Measurements from ENCODE around the gene LARGE1.

LARGE1 gene

DNA sequence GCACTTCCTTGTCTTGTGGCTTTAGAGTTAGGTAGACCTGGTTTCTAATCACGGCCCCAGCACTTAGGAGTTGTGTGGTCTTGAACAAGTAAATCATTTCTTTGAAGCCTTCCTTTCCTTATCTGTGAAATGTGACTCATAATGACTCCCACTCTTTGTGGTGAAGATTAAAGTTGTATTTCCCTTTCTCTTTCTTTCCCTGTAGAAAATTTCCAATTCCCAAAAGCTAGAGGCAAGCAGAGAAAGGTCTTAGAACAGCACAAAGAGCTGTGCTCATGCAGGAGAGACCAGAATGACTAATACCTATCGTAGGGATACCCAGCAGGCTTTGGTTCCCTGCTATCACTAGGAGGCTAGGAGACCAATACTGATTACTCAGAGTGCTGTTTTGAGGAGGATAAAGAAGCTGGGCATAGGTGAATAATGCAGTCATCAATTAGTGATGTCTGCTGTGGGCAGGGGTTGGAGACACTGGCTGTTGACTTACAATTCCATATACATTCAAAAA, 591.4 kb downstream of the LARGE1 start:
- DNase-seq (ENCODE audit: low read depth in 2 of 3, low spot score in 2 of 3), result no peak

- no peak for DNase-seq (ENCODE audit: low read depth in 2 of 3, low spot score in 2 of 3)
These were observed 592.9 kb downstream of the LARGE1 start for GRCh38 chr22:33327348-33327860.

DNA sequence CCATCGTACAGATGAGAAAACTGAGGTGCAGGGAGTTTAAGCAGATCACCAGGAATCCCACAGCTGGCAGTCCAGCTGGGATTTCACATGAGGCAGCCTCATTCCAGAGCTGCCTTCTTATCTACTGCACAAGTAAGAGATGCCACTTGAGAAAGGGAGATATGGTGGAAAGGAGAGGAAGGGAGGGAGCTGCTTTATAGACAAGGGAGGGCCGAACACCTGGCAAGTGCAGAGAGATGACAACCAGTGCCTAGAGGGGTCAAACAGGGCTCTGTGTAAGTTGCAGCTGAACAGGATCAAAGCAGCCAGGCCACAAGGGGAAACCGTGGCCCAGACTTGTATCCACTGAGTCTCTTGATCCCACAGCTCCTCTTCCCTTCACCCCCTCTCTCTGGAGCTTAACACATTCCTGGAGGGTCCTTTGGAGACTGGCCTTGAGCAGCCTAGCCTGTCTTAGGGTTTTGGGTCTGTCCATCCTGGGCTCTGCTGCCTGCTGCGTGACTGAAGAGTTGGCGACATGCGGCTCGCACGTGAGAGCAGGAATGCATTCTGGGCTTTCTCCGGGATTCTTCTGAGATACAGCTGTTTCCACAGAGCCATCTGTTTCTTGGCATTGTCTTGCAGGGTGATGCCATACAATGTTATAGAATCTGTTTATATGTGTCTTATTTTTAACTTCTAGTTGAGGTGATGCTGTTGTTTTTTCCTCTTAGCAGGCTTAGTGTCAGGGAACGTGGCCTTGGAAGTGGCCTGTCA, 593.6 kb downstream of the LARGE1 start:
- no peak for DNase-seq (ENCODE audit: low read depth in 2 of 3, low spot score in 2 of 3)

DNA sequence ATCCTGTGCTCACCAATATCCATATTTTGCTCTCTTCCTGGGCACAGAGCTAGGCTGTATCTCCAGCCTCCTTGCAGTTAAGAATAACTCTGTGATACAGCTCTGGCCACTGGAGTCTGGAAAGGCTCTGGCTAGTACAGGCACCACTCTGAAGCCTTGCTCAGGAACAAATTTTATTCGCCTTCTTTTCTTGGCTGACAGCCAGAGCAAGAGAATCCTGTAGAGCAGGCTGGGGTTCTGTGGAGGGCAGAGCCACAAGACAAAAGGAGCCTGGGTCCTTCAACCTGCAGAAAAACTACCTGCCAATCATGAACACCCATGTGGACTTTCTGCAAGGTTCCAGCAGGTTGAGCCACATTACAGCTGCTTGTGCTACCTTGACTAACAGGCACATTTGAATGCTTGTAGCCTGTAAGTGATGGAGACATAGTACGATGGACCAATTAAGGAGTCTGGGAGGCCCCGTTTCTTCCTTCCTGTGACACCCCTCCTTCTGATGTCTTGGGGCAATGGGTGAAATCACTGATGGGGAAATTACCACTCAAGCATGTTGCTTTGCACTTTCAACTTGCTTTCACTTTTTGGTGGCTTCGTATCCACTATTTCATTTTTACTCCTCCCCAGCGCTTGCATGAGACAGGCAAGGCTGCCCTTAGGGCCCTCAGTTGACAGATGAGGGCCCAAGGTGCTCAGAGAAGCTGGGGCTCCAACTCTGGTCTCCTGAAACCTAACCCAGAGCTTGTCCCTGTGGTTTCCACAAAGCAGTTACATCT, 594.9 kb downstream of the LARGE1 start:
- no peak for DNase-seq (ENCODE audit: low read depth in 2 of 3, low spot score in 2 of 3)

DNA sequence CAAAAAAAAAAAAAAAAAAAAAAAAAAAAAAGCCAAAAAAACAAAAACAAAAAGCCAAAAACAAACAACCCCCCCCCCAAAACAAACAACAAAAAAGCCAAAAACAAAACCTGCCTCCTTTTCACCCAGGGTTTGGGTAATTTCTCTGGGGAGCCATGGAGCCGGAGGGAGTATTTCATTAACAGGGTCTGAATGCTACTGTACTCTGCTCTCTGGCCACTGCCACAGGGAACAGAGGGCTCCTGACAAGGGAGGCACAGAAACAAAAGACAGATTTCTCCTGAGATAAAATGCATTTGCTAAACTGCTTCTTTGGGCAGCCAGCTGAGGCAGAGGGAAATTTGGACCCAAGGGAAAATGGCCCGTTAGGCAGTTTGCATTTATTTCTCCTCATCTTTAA, 596.0 kb downstream of the LARGE1 start:
- DNase-seq (ENCODE audit: low read depth in 2 of 3, low spot score in 2 of 3), result no peak

- DNase-seq (ENCODE audit: low read depth in 2 of 3, low spot score in 2 of 3), result no peak
These were observed 598.8 kb downstream of the LARGE1 start for GRCh38 chr22:33321466-33321865.

DNA sequence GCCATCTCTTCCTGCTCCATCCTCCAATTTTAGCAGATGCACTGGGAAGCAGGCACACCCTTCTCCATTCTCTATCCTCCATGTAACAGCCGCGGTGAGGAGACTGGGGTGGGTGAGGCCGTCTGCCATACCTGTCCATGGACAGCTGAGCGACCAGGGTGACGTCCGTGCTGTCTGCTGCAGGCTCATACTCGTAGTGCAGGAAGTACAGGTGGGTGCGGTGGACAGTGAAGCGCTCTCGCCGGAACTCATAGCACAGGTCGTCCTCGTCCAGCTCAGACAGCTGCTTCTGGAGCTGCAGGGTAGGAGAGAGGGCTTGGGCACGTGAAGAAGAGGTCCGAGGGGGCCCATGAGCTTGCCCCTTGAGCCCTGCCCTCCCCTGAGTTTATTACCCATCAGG, 604.3 kb downstream of the LARGE1 start:
- DNase-seq (ENCODE audit: low read depth in 2 of 3, low spot score in 2 of 3), result no peak

- no peak for DNase-seq (ENCODE audit: low read depth in 2 of 3, low spot score in 2 of 3)
These were observed 605.2 kb downstream of the LARGE1 start for GRCh38 chr22:33315117-33315516.

GRCh38 chr22:33314316-33314715, 606.0 kb downstream of the LARGE1 start:
- DNase-seq (ENCODE audit: low read depth in 2 of 3, low spot score in 2 of 3), result no peak

DNA sequence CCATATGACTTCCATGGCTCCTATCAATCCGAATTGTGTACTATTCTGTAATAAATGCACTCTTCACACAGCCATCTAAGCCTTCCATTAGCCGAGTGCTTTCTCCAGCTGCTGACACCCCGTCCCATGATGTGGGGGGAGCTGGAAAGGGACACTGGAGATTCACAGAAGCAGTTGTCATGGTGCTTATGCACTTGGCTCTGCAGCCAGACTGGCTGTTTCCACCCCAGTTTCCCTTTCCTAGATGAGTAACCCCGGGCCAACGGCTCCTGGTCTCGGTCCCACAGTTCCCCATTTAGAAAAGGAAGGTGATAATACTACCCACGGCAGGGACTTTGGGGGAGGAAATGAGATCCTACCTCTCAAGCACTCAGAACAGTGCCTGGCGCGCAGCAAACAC, 617.2 kb downstream of the LARGE1 start:
- no peak for DNase-seq (ENCODE audit: low read depth in 2 of 3, low spot score in 2 of 3)

DNA sequence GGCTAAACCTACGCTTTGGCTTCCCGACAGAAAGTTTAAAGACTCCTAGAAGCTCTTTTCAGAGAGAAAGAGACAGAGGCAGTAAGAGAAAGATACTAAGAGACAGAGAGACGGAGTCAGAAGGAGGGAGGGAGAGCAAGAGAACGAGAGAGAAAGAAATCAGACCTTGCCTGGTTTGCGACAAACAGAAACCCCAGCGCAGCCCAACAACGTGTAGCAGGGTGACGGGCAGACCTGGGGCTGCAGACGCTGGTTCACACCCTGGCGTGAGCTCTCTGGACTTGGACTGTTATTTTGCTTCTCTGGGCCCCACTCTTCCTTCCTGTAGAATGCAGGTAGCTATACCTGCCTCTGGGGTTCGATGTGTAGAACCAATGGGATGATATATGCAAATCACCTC, 617.7 kb downstream of the LARGE1 start:
- DNase-seq (ENCODE audit: low read depth in 2 of 3, low spot score in 2 of 3), result no peak

DNA sequence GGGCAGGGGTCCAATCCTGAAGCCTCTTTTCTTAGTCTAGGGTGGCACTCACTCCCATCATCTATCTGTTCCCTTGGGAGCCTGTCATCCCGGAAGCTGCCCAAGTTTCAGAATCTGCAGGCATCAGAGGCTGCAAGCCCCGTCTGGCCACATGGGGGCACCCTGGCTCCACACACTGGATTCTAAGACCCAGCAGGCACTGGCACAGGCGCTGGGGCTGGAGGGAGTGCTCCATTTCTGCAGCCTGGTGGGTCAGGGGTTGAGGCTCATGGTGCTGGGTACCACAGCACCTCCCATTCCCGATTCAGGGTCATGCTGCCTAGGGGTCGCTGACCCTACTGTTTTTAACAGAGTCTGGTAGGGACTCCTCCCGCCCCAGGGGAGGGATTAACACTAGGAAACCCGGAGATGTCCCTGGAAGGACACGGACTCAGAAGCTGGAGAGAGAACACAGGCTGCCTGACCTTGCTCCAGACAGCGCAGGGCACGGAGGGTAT, 618.2 kb downstream of the LARGE1 start:
- DNase-seq (ENCODE audit: low read depth in 2 of 3, low spot score in 2 of 3), result peak; percentile 6 to 40 (median 37)

DNA sequence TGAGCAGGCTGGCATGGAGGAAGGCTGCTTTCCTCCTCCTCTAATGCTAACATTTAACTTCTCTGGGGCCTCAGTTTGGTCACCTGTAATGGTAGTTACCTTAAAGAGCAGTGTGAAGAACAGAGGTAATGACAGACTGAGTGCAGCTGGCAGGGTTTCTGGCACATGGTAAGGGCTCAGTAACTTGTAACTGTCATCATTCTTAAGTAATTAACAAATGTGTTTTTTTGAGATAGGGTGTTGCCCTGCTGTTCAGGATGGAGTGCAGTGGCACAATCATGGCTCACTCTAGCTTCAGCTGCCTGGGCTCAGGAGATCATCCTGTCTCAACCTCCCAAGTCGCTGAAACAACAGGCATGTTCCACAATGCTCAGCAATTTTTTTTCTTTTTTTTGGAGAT, 620.1 kb downstream of the LARGE1 start:
- no peak for DNase-seq (ENCODE audit: low read depth in 2 of 3, low spot score in 2 of 3)

- no peak for DNase-seq (ENCODE audit: low read depth in 2 of 3, low spot score in 2 of 3)
These were observed 620.9 kb downstream of the LARGE1 start for GRCh38 chr22:33299245-33299956.

DNA sequence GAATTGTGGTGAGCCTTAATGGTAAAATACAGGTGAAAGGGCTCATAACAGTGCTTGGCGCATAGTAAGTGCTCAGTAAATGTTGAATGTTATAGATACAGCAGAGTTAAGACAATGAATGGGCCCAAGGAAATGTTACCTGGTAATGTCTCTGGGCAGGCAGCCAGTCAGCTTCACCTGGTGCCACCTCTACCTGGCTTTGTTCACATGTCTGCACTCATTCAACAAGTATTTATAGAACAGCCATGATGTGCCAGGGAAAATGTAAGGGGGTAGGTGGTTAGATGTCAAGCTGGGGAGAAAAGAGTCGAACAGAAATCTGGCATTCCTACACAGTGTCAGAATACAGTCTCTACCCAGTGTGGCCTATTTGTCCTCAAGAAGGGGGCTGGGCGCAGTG, 623.3 kb downstream of the LARGE1 start:
- no peak for DNase-seq (ENCODE audit: low read depth in 2 of 3, low spot score in 2 of 3)

DNA sequence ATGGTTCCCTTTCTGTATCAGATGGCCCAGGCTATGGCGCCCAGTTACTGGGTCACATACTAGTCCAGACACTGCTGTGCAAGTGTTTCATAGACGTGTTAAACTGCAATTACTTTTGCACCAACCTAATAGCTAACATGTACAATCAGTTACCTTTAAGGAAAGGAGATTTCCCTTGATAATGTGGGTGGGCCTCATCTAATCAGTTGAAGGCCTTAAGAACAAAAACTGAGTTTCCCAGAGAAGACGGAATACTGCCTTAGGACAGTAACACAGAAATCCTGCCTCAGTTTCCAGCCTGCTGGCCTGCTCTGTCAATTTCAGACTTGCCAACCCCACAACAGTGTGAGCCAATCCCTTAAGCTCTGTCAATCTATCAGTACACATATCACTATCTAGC, 632.2 kb downstream of the LARGE1 start:
- no peak for DNase-seq (ENCODE audit: low read depth in 2 of 3, low spot score in 2 of 3)

GRCh38 chr22:33275073-33275443, 645.2 kb downstream of the LARGE1 start:
- DNase-seq (ENCODE audit: low read depth in 2 of 3, low spot score in 2 of 3), result no peak

DNA sequence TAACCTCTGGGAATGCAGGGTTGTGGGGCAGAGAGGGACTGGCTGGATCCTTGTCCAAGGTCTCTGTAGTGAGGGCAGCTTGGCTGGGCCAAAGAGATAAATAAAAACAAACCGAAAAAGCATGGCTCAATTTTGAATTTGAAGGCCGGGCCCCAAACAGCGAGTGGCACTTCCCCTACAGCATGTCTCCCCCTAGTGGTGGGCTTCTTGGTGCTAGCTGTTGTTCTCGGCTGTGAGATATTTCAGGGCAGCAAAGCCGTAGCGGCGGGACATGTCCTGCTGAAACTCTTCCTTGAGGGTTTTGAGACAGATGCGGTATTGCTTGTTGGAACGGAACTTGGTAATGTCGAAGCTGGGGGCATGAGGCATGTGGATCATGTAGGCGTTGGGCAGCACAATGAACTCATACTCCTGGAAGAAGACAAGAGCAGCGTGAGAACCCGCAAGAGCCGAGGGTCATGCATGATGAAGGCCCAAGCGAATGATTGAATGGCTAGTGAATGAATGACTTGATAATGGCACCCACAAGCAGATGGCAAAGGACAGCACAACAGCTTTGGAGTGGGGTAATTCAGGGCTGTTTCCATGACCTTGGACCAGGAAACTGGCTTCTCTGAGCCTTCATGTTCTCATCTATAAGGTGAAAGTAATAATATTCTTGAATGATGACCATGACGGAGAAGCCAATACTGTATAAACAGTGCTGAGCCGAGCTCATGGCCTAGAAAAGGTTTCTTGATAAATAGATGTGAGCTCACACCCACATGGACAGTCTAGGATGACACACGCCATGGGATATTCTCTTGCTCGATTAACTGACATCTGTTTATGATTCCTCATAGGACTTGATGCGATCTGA, 645.8 kb downstream of the LARGE1 start:
- no peak for DNase-seq (ENCODE audit: low read depth in 2 of 3, low spot score in 2 of 3)

DNA sequence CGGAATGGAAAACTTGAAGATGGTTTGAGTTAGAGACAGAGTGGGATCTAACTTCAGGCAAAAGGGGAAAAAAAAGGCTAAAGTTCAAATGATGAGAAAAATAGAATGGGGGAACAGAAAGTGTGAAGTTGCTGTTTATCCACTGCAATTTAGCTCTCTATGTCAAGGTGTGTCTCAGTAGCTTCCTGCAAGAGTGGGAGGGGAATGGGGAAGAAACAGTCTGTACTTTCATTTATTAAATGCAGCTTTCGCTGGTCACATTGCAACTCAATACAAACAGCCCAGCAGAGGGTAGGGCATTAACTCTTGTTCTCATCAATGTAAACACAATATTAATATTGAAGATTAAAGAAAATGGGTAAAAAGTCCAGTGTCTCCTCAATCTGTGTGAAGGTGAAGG, 647.4 kb downstream of the LARGE1 start:
- DNase-seq (ENCODE audit: low read depth in 2 of 3, low spot score in 2 of 3), result no peak

DNA sequence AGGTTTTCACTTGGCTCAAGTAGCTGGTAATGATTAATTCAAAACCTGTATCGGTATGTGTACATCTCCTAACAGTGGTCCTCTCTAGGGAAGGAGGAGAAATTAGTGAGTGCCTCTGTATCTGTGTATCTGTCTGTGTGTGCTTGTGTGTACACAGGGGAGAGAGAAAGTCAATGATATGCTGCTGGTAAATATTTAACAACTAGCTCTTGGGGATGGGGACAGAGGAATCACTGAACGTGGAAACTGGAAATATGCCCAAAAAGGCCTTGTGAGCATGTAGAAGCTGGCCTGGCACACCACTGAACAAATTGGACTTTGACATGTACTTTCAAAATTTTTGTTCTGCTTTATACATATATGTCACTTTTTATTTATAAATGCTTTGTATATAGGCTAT, 648.1 kb downstream of the LARGE1 start:
- no peak for DNase-seq (ENCODE audit: low read depth in 2 of 3, low spot score in 2 of 3)

Measured in activated CD8-positive, alpha-beta memory T cell treated with anti-CD3 and anti-CD28 coated beads for 48 hours (primary cell).